ENCODE measurements around the gene NID1.

- TF ChIP-seq POLR2A (IDR thresholded peaks at IDR 0.05; ENCODE audit: extremely low read depth, insufficient read length) (no peak), CTCF (IDR thresholded peaks at IDR 0.05; ENCODE audit: low read depth, low read length) (peak; percentile 48), MAX (IDR thresholded peaks at IDR 0.05; ENCODE audit: low read depth, low read length) (no peak; the same call in 1 of the 2 replicates)
Measured at GRCh38 chr1:235946571-235946981, 118.3 kb downstream of the NID1 start.
